Measurements from ENCODE around the gene HPD. TPM values are rescaled to one million over a fixed set of nuclear protein-coding genes. Genes with fewer than 3 reads are reported as not detected.

The HPD gene
- total RNA-seq, 2 experiments from 2014 or later: not detected

DNA sequence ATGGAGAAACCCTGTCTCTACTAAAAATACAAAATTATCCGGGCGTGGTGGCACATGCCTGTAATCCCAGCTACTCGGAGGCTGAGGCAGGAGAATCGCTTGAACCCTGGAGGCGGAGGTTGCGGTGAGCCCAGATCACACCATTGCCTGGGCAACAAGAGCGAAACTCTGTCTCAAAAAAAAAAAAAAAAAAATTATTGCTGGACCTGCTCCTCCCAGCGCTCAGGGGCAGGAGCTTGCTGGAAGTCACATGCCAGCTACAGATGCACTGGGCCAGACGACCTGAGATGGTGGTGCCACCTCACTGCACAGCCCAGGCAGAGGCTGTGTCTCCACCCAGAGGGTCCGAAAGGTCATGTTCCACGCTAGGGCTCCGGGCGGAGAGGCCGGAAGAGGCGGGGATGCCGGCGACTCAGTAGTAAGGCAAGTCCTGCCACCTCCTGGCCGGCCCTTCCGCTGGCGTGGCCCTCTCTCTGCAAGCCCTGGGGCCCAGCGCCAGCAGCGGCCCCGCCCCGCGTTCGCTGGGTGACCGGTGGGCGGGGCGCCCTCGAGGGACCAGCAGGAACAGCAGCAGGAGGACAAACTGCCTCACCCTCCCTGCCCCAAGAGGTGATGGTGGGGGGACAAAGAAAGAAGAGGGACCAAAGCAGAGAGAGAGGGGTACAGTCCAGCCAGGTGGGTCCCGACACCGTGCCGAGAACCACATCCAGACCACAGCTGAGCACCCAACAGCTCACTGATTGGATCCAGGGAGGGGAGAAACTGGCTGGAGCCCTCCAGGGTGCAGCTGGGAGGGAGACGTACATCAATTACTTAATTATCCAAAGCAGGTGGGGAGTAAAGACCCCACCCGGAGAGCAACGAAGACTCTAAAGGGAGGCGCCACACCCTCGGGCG is 61.6 kb downstream of the HPD start:
- ChIA-PET CTCF (interaction anchor here (5.7 to 27.0 kb wide), 3 partner anchors 4 to 92 kb away, joined by 97 to 826 read pairs (median 826); partner anchors contain the start of genes PSMD9, RHOF and SETD1B), POLR2A (interaction anchor here (4.9 kb wide), 1 partner anchor 14 kb away, joined by 55 read pairs; no protein-coding TSS in a partner anchor)

- ChIA-PET CTCF (interaction anchor here (0.6 to 27.0 kb wide), 22 partner anchors 5 to 399 kb away, joined by 3 to 826 read pairs (median 6); partner anchors contain the start of genes CFAP251, PSMD9, RHOF and SETD1B), POLR2A (interaction anchor here (0.7 to 4.9 kb wide), 6 partner anchors 9 to 93 kb away, joined by 3 to 59 read pairs (median 22); partner anchors contain the start of genes PSMD9 and SETD1B)
Observed at GRCh38 chr12:121795034-121795968, 63.4 kb downstream of the HPD start.

DNA sequence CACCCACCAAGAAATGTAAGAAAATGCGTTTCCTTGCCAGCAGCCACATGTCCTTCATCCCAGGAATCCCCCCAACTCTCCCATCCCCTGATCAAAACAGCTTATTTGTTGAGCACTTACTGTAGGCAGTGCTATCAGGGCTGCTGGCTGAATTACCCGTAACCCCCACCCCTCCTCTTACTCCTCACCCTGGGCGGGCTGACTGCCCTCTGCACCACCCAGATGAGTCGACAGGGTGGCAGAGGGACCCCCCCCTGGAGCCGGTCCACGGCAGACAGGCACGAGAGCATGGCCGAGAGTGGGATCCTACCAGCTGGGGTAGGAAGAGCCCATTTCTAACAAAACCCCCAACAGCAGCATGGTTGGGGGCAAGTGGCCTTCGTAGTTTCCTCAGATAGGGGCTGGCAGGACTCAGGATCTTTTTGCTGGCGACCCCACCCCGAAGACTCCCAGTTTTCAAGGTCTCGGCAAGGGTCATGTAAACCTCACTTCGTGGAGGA is 64.1 kb downstream of the HPD start:
- CTCF ChIA-PET: interaction anchor here (0.5 to 27.0 kb wide), 38 partner anchors 6 to 400 kb away, joined by 3 to 826 read pairs (median 4); partner anchors contain the start of genes CFAP251, HPD, PSMD9 and RHOF
- POLR2A ChIA-PET: interaction anchor here (0.8 to 4.9 kb wide), 6 partner anchors 10 to 94 kb away, joined by 3 to 59 read pairs (median 22); partner anchors contain the start of genes PSMD9 and SETD1B

- CTCF ChIA-PET: interaction anchor here (0.5 to 27.0 kb wide), 38 partner anchors 7 to 352 kb away, joined by 3 to 826 read pairs (median 4); partner anchors contain the start of genes CFAP251, HPD, PSMD9 and RHOF
- POLR2A ChIA-PET: interaction anchor here (0.8 to 4.9 kb wide), 6 partner anchors 11 to 94 kb away, joined by 3 to 59 read pairs (median 22); partner anchors contain the start of genes PSMD9 and SETD1B
Observed at GRCh38 chr12:121793838-121794533, 64.7 kb downstream of the HPD start.

DNA sequence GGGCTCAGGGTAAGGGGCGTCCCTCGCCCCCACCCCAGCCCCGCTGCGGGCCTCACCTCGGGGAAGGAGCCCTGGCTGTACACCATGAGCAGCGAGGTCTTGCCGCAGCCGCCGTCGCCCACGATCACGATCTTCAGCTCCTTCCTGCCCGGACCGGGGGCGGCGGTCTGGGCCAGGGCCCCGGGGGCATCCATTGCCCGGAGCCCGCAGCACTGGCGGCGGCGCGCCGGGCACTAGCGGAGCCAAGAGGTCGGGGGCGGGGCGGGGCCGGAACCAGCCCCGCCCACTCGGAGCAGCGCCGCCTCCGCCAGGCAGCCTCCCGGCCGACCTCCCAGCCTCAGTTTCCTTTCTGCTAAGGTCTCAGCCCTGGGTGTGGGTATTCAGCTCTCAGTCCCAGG is 65.2 kb downstream of the HPD start, which contains the start of gene RHOF:
RHOF (minus strand) TSS at position 249 of the 398 bp plus-strand sequence; CDS start at position 194, 55 bp downstream.
- CTCF ChIA-PET: interaction anchor here (0.6 to 27.0 kb wide), 26 partner anchors 7 to 287 kb away, joined by 3 to 826 read pairs (median 6); partner anchors contain the start of genes CFAP251, HPD, PSMD9 and RHOF
- POLR2A ChIA-PET: interaction anchor here (1.2 to 4.9 kb wide), 5 partner anchors 11 to 95 kb away, joined by 5 to 59 read pairs (median 37); partner anchors contain the start of genes PSMD9 and SETD1B

- POLR2A ChIA-PET: interaction anchor here (0.5 to 4.9 kb wide), 7 partner anchors 11 to 95 kb away, joined by 3 to 59 read pairs (median 22); partner anchors contain the start of genes PSMD9 and SETD1B
Observed at GRCh38 chr12:121792607-121793439, 65.8 kb downstream of the HPD start.

DNA sequence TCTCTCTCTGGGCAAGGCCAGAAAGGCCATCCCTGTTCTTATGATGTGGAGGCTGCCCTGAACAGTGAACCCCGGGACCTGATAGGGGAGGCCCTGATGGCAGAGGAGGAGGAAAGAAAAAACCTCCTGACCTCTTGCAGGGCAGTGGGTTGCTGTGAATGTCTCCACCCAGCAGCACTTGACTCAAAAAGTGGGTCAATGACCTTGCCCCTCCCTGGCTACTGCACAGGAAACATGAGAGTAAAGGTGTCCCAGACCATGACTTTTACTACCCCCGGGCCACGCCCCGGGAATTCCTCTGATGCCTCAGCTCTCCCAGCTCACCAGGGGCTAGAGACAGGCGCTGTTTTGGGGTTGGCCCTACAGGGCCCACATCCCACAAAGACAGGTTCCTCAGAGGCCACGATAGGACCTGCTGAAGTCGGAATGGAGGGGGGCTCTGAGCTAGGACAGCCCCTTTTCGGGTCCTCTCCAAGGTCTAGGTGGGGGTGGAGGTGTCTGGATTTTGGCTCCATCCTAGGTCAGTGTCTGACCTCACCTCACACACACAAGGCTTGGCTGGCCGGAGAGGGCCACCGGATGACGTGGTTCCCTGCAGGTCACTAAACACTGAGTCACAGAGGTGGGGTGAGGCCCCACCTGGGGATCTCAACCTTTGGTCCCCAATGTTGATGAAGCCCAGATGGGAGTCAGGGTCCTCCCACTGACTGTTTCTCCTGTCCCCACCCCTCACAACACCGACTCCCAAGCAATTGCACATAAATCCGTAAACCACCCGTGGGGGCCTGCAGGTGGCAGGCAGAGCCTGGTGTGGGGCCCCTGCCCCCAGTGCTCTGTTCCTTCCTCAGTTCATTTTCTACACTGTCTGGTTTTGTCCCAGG is 66.7 kb downstream of the HPD start:
- POLR2A ChIA-PET: interaction anchor here (3.4 to 4.4 kb wide), 2 partner anchors 11 to 13 kb away, joined by 22 to 59 read pairs; partner anchors contain the start of gene SETD1B
- CTCF ChIA-PET: interaction anchor here (0.8 to 27.0 kb wide), 7 partner anchors 6 to 108 kb away, joined by 4 to 826 read pairs (median 25); partner anchors contain the start of genes PSMD9, RHOF, SETD1B and TMEM120B

More at GRCh38 chr12:121792607-121793439, 65.8 kb downstream of the HPD start:
- CTCF ChIA-PET: interaction anchor here (0.7 to 27.0 kb wide), 14 partner anchors 7 to 288 kb away, joined by 3 to 826 read pairs (median 17); partner anchors contain the start of genes CFAP251, PSMD9, RHOF and SETD1B

- POLR2A ChIA-PET: interaction anchor here (0.5 to 3.4 kb wide), 3 partner anchors 9 to 20 kb away, joined by 3 to 22 read pairs (median 3); no protein-coding TSS in a partner anchor
- CTCF ChIA-PET: interaction anchor here (27.0 kb wide), 2 partner anchors 5 to 10 kb away, joined by 826 read pairs; partner anchors contain the start of genes RHOF and SETD1B
Observed at GRCh38 chr12:121790785-121791184, 67.9 kb downstream of the HPD start.

- ChIA-PET CTCF (interaction anchor here (0.9 to 27.0 kb wide), 4 partner anchors 4 to 99 kb away, joined by 3 to 826 read pairs (median 416); partner anchors contain the start of genes PSMD9, RHOF and SETD1B), POLR2A (interaction anchor here (0.6 to 3.4 kb wide), 7 partner anchors 9 to 163 kb away, joined by 3 to 22 read pairs (median 4); partner anchors contain the start of gene ORAI1)
Observed at GRCh38 chr12:121789800-121790728, 68.6 kb downstream of the HPD start.

Other genes with a start within 250 kb of the HPD start
- 10 to 100 TPM; 52.0 to 53.7 TPM for gene ORAI1, start 232.3 kb downstream of the HPD start, total RNA-seq
- 1 to 10 TPM; 1.0 to 1.6 TPM for gene MORN3, start 189.2 kb downstream of the HPD start, total RNA-seq
- 10 to 100 TPM; 17.3 TPM for gene TMEM120B, start 146.1 kb downstream of the HPD start, total RNA-seq
- gene RHOF, start 65.2 kb downstream of the HPD start, total RNA-seq: 100 to 1,000 TPM; 110 to 116 TPM
- 10 to 100 TPM; 22.2 to 23.4 TPM for gene SETD1B, start 54.9 kb downstream of the HPD start, total RNA-seq
- gene PSMD9, start 29.9 kb upstream of the HPD start, total RNA-seq: 10 to 100 TPM; 70.8 to 73.7 TPM
- under 1 TPM; 0.65 to 0.78 TPM for gene CFAP251, start 59.7 kb upstream of the HPD start, total RNA-seq
- 1 to 10 TPM; 3.7 to 4.0 TPM for gene BCL7A, start 163.0 kb upstream of the HPD start, total RNA-seq
- gene MLXIP, start 219.9 kb upstream of the HPD start, total RNA-seq: 10 to 100 TPM; 32.2 to 32.5 TPM